Lower lobe of right lung (tissue), 2 donors: ENCODE data around the gene PROSER2. TPM values are rescaled to one million over a fixed set of nuclear protein-coding genes. Genes with fewer than 3 reads are reported as not detected.

Experiments used
- ATAC-seq, 2 donors: fragments of 200-7000 bp; cut with Tn5 transposase; one replicate each; pipeline ENCODE4 v1.9.1; 2020 to 2022; ENCODE audit warnings: mild to moderate bottlenecking in 2 of 2, moderate library complexity in 2 of 2
- DNase-seq: peaks from one replicate; pipeline ENCODE4 v3.0.0-alpha.2; 2020
- H3K27ac ChIP-seq: fragments of 200-600 bp; one replicate; pipeline ENCODE4 v1.8.0; 2022
- H3K27me3 ChIP-seq: fragments of 200-600 bp; one replicate; pipeline ENCODE4 v1.8.0; 2022; ENCODE audit warnings: low read depth
- H3K36me3 ChIP-seq: fragments of 200-600 bp; one replicate; pipeline ENCODE4 v1.8.0; 2022; ENCODE audit warnings: mild to moderate bottlenecking
- H3K4me1 ChIP-seq: fragments of 200-600 bp; one replicate; pipeline ENCODE4 v1.8.0; 2022
- H3K4me3 ChIP-seq: fragments of 200-600 bp; one replicate; pipeline ENCODE4 v1.8.0; 2022; ENCODE audit warnings: mild to moderate bottlenecking
- H3K9me3 ChIP-seq: fragments of 200-600 bp; one replicate; pipeline ENCODE4 v1.8.0; 2022
- CTCF ChIP-seq: fragments of 200-600 bp; IDR thresholded peaks from one replicate; pipeline ENCODE4 v1.8.0; 2022; ENCODE audit warnings: antibody characterized with exemption, mild to moderate bottlenecking
- intact Hi-C: fragments of 100-400 bp; cut with DNase I; formaldehyde crosslinking; loops from one replicate; pipeline ENCODE4 v1.11.0; 2022
- total RNA-seq: library from RNA; stranded (reverse); fragmentation: NEBNext Ultra II Directional; extraction: Animal tissue kit (Norgen Biotek cat#: 25700); gene quantifications from one replicate; pipeline ENCODE4 v1.2.1, GENCODE V29; 2021
- donor health status: DM: no; HTN: yes; CAD: no; lungs with severe emphysema.

The PROSER2 gene
- total RNA-seq, 1 donor from 2014 or later = 18.0 TPM

- ATAC-seq = no peak
- H3K9me3 ChIP-seq = no peaks in the 10 kb centered on the region
- H3K27ac ChIP-seq = no peak overlapping the region
- H3K4me1 ChIP-seq = no peaks in the 10 kb centered on the region
- H3K27me3 ChIP-seq = no peaks in the 10 kb centered on the region
- DNase-seq = no peak
- peaks cover 35% of the 10 kb centered on the region for H3K36me3 ChIP-seq
- no peak overlapping the region for H3K4me3 ChIP-seq
- intact Hi-C loops = no loop called here
- no peak for TF ChIP-seq CTCF
Measured at GRCh38 chr10:11861811-11862428, 38.8 kb downstream of the PROSER2 start.

GRCh38 chr10:11863353-11864109, 40.4 kb downstream of the PROSER2 start:
- Histone ChIP-seq H3K27me3 (no peaks in the 10 kb centered on the region), H3K9me3 (no peaks in the 10 kb centered on the region), H3K27ac (no peak overlapping the region), H3K4me3 (no peak overlapping the region), H3K4me1 (no peaks in the 10 kb centered on the region), H3K36me3 (peaks cover 47% of the 10 kb centered on the region)
- DNase-seq (no peak), ATAC-seq (no peak)
- intact Hi-C loops = no loop called here
- no peak for TF ChIP-seq CTCF

- H3K4me1 ChIP-seq = no peaks in the 10 kb centered on the region
- no peak for DNase-seq
- no peak for ATAC-seq
- H3K9me3 ChIP-seq = no peaks in the 10 kb centered on the region
- TF ChIP-seq CTCF = no peak
- no peak overlapping the region for H3K27ac ChIP-seq
- intact Hi-C loops = no loop called here
- H3K36me3 ChIP-seq = peaks cover 49% of the 10 kb centered on the region
- H3K4me3 ChIP-seq = no peak overlapping the region
- H3K27me3 ChIP-seq = no peaks in the 10 kb centered on the region
Measured at GRCh38 chr10:11864727-11865126, 41.6 kb downstream of the PROSER2 start.

GRCh38 chr10:11865561-11865960, 42.4 kb downstream of the PROSER2 start:
- H3K4me3 ChIP-seq = no peak overlapping the region
- no peaks in the 10 kb centered on the region for H3K4me1 ChIP-seq
- DNase-seq (no peak), ATAC-seq (no peak)
- no peak overlapping the region for H3K27ac ChIP-seq
- intact Hi-C loops = no loop called here
- H3K27me3 ChIP-seq = no peaks in the 10 kb centered on the region
- no peaks in the 10 kb centered on the region for H3K9me3 ChIP-seq
- no peak for TF ChIP-seq CTCF
- H3K36me3 ChIP-seq = peaks cover 46% of the 10 kb centered on the region

GRCh38 chr10:11866199-11866925, 43.2 kb downstream of the PROSER2 start:
- peaks cover 42% of the 10 kb centered on the region for H3K36me3 ChIP-seq
- no peak for TF ChIP-seq CTCF
- H3K9me3 ChIP-seq = no peaks in the 10 kb centered on the region
- peaks cover 4% of the 10 kb centered on the region for H3K4me1 ChIP-seq
- no peak overlapping the region for H3K4me3 ChIP-seq
- no peaks in the 10 kb centered on the region for H3K27me3 ChIP-seq
- no peak for ATAC-seq
- no peak for DNase-seq
- intact Hi-C loops = no loop called here
- H3K27ac ChIP-seq = no peak overlapping the region
